HG03439 (cell line): ENCODE measurements around the gene OXA1L.
"Not testable (repeated sequence)": the region's sequence is repeated elsewhere in the genome, so short reads cannot be mapped to it uniquely, and the experiment has no call there.

Experiments
- ATAC-seq: cut with Tn5 transposase; IDR thresholded peaks from one replicate; pipeline ENCODE4 v1.9.1; 2021; ENCODE audit warnings: mild to moderate bottlenecking, moderate library complexity; ENCODE audit not compliant: unreplicated experiment

OXA1L gene

DNA sequence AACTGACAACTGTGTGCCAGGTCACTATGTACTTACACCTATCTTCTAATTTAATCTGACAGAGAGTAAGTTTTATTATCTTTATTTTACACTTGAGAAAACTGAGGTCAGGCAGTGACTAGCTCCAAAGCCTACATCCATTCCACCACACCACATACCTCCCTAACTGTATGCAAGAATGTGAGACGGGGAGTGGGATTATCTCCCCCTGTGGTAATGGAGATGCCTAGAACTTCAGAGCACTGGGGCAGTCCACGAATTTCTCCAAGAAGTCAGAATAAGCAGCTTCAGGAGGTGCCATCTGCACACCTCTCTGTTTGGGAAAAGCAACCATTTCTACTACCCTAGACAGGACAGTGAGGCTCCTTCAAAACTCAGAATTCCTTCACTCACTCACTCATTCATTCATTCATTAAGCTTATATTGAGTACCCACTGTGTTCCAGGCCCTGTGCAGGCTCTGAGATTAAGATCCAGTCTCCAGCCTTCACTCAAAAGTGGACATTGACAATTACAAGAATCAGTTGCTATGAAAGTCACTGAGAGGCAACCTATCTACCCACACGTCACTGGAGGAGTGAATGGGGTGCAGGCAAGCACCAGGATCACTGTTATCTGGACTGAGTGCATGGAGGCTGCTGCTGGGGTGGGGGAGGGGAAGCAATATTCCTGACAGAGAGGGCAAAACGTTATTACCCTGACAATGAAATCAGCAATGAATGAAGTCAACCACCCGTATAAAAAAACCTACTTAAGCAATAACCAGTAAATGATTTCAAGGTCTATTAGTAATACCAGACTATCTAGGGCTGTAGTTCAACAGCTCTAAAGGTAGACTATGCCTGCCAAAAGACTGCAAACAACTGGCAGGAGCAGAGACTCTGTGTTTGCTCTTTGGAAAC is 30.8 kb downstream of the OXA1L start:
- no peak for ATAC-seq

DNA sequence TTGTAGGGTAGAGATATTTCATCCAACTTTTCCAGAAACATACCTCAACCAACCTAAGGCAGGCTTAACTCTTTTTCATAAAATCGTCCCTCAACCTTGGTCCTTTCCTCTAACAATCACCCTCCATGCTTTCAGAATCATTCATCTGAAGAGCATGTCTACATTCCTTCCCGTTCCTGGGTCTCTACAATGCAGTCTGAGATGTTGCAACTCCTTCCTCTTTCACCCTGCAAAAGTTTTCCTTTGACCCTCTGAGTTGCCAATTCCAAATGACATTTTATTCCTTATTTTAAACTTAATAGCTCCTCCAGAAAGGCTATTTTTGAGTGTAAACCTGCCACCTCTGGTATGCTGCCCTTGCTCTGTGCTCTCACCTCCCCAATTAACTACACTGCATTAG is 32.0 kb downstream of the OXA1L start:
- no peak for ATAC-seq

DNA sequence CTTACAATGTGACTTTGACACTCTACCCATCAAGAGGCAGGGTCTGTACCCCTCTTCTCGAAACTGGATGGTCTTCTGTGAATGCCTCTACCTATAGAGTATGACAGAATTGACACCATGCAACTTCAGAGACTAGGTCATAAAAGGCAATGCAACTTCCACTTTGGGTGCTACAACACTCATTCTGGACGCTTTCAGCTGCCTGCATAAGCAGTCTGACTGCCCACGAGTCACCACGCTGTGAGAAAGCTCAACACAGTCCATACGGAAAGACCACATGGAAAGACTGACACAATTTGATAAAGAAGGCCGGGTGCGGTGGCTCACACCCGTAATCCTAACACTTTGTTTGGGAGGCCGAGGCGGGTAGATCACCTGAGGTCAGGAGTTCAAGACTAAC is 33.9 kb downstream of the OXA1L start:
- no peak for ATAC-seq

DNA sequence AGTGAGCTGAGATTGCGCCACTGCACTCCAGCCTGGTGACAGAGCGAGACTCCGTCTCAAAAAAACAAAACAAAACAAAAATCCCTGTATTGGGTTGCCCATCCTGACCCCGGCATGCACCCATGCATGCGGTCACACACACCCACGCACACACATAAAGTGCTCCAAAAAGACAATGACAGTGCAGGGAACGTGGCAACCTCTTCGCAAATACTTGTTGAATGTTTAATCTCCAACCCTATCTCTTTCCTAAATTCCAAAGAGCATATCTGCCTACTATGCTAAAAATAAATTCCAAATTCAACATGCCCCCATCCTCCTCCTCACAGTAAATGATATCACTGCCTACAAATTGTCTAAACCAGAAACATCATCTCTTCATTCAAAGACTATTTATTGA is 35.2 kb downstream of the OXA1L start:
- no peak for ATAC-seq

- no peak for ATAC-seq
These were observed 36.6 kb downstream of the OXA1L start for GRCh38 chr14:22802860-22803686.

- ATAC-seq = no peak
These were observed 37.1 kb downstream of the OXA1L start for GRCh38 chr14:22803687-22803974.

- not testable (repeated sequence) for ATAC-seq
These were observed 38.7 kb downstream of the OXA1L start for GRCh38 chr14:22805235-22805634.

DNA sequence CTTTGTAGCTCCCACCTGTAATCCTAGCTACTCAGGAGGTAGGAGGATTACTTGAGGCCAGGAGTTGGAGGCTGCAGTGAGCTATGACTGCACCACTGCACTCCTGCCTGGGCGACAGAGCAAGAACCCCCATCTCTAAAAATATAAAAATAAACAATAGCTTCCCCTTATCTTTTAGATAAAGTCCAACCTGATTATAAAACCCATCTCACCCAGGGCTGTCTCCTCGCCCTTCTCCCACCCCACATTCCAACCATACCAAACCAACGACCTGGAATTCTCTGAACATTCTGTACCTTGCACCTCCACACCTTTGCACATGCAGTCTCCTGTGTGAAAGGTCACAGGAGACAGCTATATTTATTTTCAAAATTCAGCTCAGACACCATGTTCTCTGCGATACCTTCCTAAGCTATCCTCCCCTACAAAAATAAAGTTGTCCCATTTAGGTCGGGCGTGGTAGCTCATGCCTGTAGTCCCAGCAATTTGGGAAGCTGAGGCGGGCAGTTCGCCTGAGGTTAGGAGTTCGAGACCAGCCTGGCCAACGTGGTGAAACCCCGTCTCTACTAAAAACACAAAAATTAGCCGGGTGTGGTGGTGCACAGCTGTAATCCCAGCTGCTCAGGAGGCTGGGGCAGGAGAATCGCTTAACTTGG is 41.1 kb downstream of the OXA1L start:
- ATAC-seq = no peak

DNA sequence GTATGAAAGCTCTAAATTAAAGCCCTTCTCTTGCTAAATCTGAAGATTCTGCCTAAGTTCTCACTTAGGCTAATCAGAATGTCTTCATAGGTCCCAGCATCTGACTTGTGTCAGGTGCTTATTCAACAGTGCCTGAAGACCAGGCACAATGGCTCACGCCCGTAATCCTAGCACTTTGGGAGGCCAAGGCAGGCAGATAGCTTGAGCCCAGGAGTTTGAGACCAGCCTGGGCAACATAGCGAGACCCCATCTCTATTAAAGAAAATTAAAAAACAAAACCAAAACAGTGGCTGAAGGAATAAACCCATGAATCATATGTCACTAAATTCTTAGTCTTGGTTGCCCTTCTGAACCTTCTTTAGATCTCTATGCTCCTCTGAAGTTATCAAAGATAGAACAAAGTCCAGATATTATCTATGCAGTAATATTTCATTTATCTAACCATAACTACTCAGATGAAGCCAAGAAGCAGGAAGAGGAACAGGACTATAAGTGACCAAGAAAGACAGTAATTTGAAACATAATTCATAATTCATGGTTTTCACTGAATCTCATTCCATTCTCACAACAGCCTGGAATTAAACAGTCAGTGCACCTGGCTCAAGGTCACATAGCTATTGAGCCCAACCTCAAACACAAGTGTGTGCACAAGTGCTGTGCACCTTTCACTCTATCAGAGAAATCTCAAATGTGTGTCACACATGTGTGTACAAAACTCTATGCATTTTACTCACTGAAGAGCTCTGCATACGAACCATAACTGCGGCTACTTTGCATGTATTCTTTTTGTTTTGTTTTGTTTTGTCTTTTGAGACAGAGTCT is 42.1 kb downstream of the OXA1L start:
- ATAC-seq = no peak

DNA sequence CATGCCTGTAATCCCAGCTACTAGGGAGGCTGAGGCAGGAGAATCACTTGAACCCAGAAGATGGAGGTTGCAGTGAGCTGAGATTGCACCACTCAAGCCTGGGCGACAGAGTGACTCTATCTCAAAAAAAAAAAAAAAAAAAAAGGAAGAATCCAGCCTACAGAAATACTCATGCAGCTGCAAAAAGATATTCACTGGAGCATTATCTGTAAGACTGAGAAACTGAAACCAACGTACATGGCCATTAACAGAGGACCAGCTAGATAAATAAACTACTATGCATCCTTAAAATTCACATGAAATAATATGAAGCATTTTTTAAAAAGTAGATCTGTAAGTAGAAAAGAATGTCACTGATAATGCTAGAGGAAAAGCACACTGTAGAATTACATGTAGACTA is 45.2 kb downstream of the OXA1L start:
- ATAC-seq = no peak

DNA sequence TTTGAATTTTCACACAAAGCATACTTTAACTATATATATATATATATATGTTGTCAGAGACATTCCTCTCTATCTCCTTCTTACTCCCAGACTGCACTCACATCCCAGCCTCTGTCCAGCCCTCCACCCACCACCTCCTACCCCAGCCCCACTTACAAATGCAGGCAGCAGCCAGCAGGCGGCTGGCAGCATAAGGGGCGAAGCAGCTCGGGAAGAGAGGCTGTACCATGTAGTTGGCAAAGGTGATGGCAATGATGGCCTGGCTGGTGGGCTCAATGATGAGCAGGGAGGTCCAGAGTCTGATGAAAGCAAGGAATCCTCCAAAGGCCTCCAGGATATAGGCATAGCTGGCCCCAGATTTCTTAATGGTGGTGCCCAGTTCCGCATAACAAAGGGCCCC is 46.3 kb downstream of the OXA1L start:
- no peak for ATAC-seq

GRCh38 chr14:22813145-22813544 is 46.7 kb downstream of the OXA1L start:
- no peak for ATAC-seq

- ATAC-seq = no peak
These were observed 47.9 kb downstream of the OXA1L start for GRCh38 chr14:22814373-22814772.

DNA sequence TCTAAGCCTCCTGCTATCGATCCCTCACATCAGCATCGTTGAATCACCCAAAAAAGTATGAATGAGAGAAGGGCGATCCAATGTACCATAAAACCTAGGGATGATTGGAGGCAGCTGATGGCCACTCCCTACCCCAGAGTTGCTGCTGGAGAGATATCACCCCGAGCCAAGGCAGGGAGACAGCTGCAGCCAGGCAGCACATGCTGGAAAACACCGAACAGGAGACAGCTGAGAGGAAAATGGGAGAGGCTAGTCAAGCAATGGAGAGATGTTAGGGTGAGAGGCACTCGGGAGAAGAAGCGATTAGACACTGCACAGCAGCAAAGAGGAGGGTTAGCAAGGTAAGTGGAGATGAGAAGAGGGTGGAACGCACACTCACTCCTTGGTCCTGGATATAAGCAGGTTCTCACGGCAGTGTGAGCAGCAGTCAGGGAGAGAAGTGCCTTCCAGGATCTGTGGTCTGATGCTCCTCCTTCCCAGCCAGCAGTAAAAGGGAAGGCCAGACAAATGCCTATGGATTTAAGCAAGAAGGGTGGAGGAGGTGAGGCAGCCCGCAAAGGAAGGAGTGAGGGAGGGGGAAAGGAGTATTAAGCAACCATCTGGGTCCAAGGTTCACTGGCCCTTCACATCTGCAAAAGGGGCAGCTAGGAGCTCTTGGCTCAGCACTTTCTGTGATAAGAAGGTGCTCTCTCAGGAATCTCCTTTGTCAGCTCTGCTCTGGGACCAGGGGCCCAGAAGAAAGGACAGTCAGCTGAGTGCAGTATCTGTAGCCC is 48.6 kb downstream of the OXA1L start, which contains the start of gene SLC7A7:
SLC7A7 (minus strand) TSS at position 495 of the 773 bp plus-strand sequence. CDS start 2,037 bp downstream, outside the sequence.
- no peak for ATAC-seq

- no peak for ATAC-seq
These were observed 52.9 kb downstream of the OXA1L start for GRCh38 chr14:22819151-22819988.

- no peak for ATAC-seq
These were observed 54.2 kb downstream of the OXA1L start for GRCh38 chr14:22820731-22821130.

DNA sequence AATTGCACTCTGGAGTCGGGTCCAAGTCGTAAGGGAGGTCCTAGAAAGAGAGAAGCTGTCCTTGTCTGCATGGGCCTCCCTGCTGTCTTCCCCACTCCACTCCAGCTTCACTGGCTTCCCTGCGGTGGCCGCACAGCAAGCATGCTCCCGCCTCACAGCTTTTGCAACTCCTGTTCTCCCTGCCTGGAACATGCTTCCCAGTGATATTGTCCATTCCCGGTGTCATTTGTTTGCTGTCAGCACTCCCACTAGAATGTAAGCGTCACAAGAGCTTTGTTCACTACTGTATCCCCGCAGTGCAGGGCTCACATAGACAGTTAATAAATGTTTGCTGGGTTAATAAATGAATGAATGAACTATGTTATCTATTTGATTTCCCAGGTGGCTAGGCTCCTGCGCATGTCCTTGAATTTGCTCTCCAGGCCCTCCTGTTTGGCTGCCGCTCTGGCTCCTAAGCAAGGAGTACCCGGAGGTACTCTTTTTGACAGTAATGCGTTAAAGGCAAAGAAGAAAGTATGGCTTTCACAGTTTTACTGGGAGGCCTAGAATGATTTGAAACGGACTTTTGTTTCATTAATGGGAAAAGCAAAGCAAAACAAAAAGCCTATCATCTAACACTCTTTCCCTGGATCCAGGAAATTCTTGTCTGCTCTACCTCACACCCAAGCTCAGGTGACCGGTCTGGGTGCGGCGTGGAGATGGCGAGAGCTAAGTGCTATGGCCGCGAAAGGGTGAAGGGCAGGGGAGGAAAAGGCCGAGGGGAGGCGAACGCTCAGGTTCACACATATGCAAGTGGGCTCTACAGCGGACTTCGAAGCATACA is 54.9 kb downstream of the OXA1L start:
- no peak for ATAC-seq

DNA sequence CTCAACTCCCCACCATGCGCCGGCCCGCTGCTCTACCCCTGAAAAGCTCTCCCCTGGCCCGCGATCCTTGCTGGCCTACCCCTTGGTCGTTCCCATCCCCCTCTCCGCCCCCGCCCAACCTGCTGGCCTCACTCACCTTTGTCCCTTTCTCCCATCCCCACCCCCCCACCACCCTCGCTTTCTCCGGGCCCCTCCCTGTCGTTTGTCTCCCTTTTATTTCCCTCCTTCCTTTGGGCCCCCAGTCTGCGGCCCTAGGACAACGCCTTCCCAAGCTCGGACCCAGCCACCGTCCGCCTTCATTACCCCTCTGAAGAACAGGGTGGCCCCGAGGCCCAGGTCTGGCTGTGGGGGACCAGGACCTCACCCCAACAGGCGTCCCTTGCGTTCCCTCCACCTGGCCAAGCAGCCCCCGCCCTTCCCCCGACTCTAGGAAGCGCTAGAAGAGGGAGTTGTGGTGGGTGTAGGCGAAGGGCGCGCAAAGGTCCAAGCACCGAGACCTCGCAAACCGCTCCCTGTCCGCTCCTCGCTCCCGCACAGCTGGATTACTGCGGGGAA is 55.6 kb downstream of the OXA1L start:
- no peak for ATAC-seq
